Measurements from ENCODE around the gene CER1. TPM values are rescaled to one million over a fixed set of nuclear protein-coding genes. Genes with fewer than 3 reads are reported as not detected.

CER1 gene
- total RNA-seq, 1 donor from 2014 or later = not detected

Other genes with a start within 250 kb of the CER1 start
- 7.4 and 10.3 TPM in 2 replicates for gene ZDHHC21, start 29.3 kb downstream of the CER1 start, total RNA-seq
- not detected in 2 replicates for gene FREM1, start 187.7 kb upstream of the CER1 start, total RNA-seq

All from lung microvascular endothelial cell (primary cell).